HFF-Myc (cell line): ENCODE measurements around the gene EDEM3.

Experiments
- DNase-seq: peaks from one replicate; pipeline ENCODE4 v3.0.0-alpha.2; 2011; ENCODE audit warnings: low read depth; ENCODE audit errors: extremely low read depth
- H3K4me3 ChIP-seq: replicated peaks from 2 replicates; pipeline ENCODE4 v1.5.1; 2011; ENCODE audit warnings: low read depth, mild to moderate bottlenecking, control low read depth, low read length
- CTCF ChIP-seq: IDR thresholded peaks from 2 replicates; pipeline ENCODE4 v1.5.1; 2012; ENCODE audit warnings: mild to moderate bottlenecking, low read depth, low read length, control low read depth; ENCODE audit errors: missing control alignments

Gene EDEM3

GRCh38 chr1:184664661-184665060 lies 90.0 kb downstream of the EDEM3 start:
- no peak for TF ChIP-seq CTCF
- H3K4me3 ChIP-seq: no peak overlapping the region
- no peak for DNase-seq

- TF ChIP-seq CTCF: peak; percentile 96
- peak overlapping the region; percentile 15; the same call in 1 of the 2 replicates for H3K4me3 ChIP-seq
- DNase-seq: no peak
Observed at GRCh38 chr1:184664042-184664660, 90.5 kb downstream of the EDEM3 start.

GRCh38 chr1:184661801-184662200 lies 92.9 kb downstream of the EDEM3 start:
- no peak for TF ChIP-seq CTCF
- no peak overlapping the region for H3K4me3 ChIP-seq
- DNase-seq: no peak

GRCh38 chr1:184660462-184661191 lies 94.0 kb downstream of the EDEM3 start:
- TF ChIP-seq CTCF: no peak
- no peak overlapping the region for H3K4me3 ChIP-seq
- no peak for DNase-seq

- DNase-seq: no peak
- no peak for TF ChIP-seq CTCF
- H3K4me3 ChIP-seq: no peak overlapping the region
Observed at GRCh38 chr1:184658055-184658454, 96.6 kb downstream of the EDEM3 start.

- TF ChIP-seq CTCF: no peak
- no peak for DNase-seq
- H3K4me3 ChIP-seq: no peak overlapping the region
Observed at GRCh38 chr1:184656221-184656620, 98.4 kb downstream of the EDEM3 start.

GRCh38 chr1:184655185-184655584 lies 99.5 kb downstream of the EDEM3 start:
- TF ChIP-seq CTCF: no peak
- H3K4me3 ChIP-seq: no peak overlapping the region
- no peak for DNase-seq
